ENCODE measurements around the gene RTN4IP1. TPM values are rescaled to one million over a fixed set of nuclear protein-coding genes. Genes with fewer than 3 reads are reported as not detected.

The RTN4IP1 gene
- total RNA-seq, 4 donors from 2014 or later: 1.6 to 11.1 (median 6.0) TPM

- Histone ChIP-seq H3K4me3 (no peak overlapping the region), H3K36me3 (peaks cover 0 to 92% (median 0%) of the 10 kb centered on the region in 3 donors), H3K9me3 (no peaks in the 10 kb centered on the region), H3K27ac (no peak overlapping the region), H3K27me3 (no peaks in the 10 kb centered on the region), H3K4me1 (peaks cover 0 to 19% (median 0%) of the 10 kb centered on the region in 3 donors)
- TF ChIP-seq CTCF (IDR thresholded peaks at IDR 0.05) (no peak), POLR2A (IDR thresholded peaks at IDR 0.05) (no peak)
- WGBS, 2 donors: 41 to 48% methylated on average over 1 of the region's 1 CpG
- intact Hi-C loops (cut with DNase I): no loop called here
- DNase-seq: no peak
These were observed 92.9 kb downstream of the RTN4IP1 start for GRCh38 chr6:106536357-106536756.

GRCh38 chr6:106535012-106535411, 94.3 kb downstream of the RTN4IP1 start:
- Histone ChIP-seq H3K9me3 (no peaks in the 10 kb centered on the region), H3K27me3 (no peaks in the 10 kb centered on the region), H3K4me3 (no peak overlapping the region), H3K36me3 (peaks cover 0 to 95% (median 3%) of the 10 kb centered on the region in 3 donors), H3K4me1 (peaks cover 0 to 19% (median 0%) of the 10 kb centered on the region in 3 donors), H3K27ac (no peak overlapping the region)
- no peak for TF ChIP-seq CTCF (IDR thresholded peaks at IDR 0.05)
- no peak for TF ChIP-seq POLR2A (IDR thresholded peaks at IDR 0.05)
- 74 to 92% methylated on average over 2 of the region's 2 CpGs for WGBS, 2 donors
- intact Hi-C loops (cut with DNase I): no loop called here
- DNase-seq: no peak

- intact Hi-C loops (cut with DNase I): no loop called here
- Histone ChIP-seq H3K4me1 (peaks cover 0 to 19% (median 0%) of the 10 kb centered on the region in 3 donors), H3K36me3 (peaks cover 0 to 95% (median 7%) of the 10 kb centered on the region in 3 donors), H3K9me3 (no peaks in the 10 kb centered on the region), H3K27me3 (no peaks in the 10 kb centered on the region), H3K27ac (no peak overlapping the region), H3K4me3 (no peak overlapping the region)
- DNase-seq: no peak
- WGBS, 2 donors: 29 to 32% methylated on average over 2 of the region's 2 CpGs
- no peak for TF ChIP-seq POLR2A (IDR thresholded peaks at IDR 0.05)
- no peak for TF ChIP-seq CTCF (IDR thresholded peaks at IDR 0.05)
These were observed 94.7 kb downstream of the RTN4IP1 start for GRCh38 chr6:106534564-106534982.

DNA sequence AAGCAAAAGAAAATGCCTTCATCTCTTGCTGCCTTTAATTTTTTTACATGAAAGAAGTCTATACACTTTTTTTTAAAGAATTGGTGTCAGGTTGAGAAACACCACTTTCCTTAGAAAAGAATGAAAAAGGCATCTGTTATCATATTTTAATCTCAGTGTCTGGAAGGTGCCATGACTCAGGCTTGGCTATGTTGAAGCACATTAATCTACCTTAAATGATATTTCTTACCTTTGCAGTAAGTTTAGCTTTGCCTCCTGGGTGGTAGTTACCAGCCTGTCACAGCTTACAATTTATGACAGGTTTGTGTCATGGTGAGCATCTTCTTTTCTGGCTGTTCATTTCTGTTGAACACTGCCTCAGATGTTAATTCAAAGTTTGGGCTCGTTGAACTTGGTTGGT, 95.3 kb downstream of the RTN4IP1 start:
- DNase-seq: no peak
- Histone ChIP-seq H3K36me3 (peaks cover 0 to 95% (median 9%) of the 10 kb centered on the region in 3 donors), H3K27ac (no peak overlapping the region), H3K4me3 (no peak overlapping the region), H3K9me3 (no peaks in the 10 kb centered on the region), H3K27me3 (no peaks in the 10 kb centered on the region), H3K4me1 (peaks cover 0 to 19% (median 0%) of the 10 kb centered on the region in 3 donors)
- intact Hi-C loops (cut with DNase I): no loop called here
- no peak for TF ChIP-seq POLR2A (IDR thresholded peaks at IDR 0.05)
- no peak for TF ChIP-seq CTCF (IDR thresholded peaks at IDR 0.05)
- WGBS, 2 donors: 0 to 36% methylated on average over 1 of the region's 1 CpG

DNA sequence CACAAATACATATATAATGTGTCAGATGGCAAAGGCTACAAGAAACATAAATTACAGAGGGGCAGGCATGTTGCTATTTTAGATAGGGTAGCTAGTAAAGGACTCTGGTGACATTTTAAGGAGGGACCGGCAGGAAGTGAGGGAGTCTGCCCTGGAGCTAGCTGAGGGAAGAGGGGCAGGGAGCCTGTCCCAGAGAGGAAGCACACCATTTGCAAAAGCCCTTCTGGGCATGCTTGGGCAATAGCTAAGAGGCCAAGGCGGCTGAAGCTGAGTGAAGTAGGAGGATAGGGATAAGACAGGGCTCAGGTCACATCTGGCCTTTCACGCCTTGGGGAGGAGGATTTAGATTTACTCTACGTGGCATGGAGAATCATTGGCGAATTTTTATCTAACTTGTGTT, 96.2 kb downstream of the RTN4IP1 start:
- DNase-seq: no peak
- no peaks in the 10 kb centered on the region for H3K9me3 ChIP-seq

More for the DNA sequence above, 96.2 kb downstream of the RTN4IP1 start:
- Histone ChIP-seq H3K27me3 (no peaks in the 10 kb centered on the region), H3K4me3 (no peak overlapping the region), H3K4me1 (peaks cover 0 to 22% (median 3%) of the 10 kb centered on the region in 3 donors), H3K36me3 (peaks cover 0 to 95% (median 12%) of the 10 kb centered on the region in 3 donors), H3K27ac (no peak overlapping the region)
- WGBS, 2 donors: 37 to 52% methylated on average over 4 of the region's 5 CpGs
- no peak for TF ChIP-seq CTCF (IDR thresholded peaks at IDR 0.05)
- TF ChIP-seq POLR2A (IDR thresholded peaks at IDR 0.05): no peak
- intact Hi-C loops (cut with DNase I): no loop called here
